Measurements from ENCODE around the gene ARMS2.

Gene ARMS2

DNA sequence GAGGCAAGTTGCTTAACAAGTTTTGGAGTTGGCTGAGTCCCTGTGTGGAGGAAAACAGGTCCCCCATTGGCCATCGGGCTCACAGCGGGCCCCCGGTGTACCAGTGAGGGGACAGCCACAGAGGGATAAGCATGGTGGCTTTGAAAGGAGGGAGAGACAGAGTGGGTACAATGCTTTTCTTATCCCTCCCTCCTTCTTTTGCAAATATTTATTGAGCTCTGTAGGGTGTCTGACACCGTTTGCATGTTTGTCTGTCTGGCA, 9.7 kb downstream of the ARMS2 start:
- no peak for DNase-seq (ENCODE audit: low read depth)
- H3K4me3 ChIP-seq (replicated peaks; ENCODE audit: low read depth, low read length): no peak overlapping the region
- TF ChIP-seq, protein P1, sequence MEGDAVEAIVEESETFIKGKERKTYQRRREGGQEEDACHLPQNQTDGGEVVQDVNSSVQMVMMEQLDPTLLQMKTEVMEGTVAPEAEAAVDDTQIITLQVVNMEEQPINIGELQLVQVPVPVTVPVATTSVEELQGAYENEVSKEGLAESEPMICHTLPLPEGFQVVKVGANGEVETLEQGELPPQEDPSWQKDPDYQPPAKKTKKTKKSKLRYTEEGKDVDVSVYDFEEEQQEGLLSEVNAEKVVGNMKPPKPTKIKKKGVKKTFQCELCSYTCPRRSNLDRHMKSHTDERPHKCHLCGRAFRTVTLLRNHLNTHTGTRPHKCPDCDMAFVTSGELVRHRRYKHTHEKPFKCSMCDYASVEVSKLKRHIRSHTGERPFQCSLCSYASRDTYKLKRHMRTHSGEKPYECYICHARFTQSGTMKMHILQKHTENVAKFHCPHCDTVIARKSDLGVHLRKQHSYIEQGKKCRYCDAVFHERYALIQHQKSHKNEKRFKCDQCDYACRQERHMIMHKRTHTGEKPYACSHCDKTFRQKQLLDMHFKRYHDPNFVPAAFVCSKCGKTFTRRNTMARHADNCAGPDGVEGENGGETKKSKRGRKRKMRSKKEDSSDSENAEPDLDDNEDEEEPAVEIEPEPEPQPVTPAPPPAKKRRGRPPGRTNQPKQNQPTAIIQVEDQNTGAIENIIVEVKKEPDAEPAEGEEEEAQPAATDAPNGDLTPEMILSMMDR (IDR thresholded peaks at IDR 0.05; ENCODE audit: low read length, missing control alignments): no peak

DNA sequence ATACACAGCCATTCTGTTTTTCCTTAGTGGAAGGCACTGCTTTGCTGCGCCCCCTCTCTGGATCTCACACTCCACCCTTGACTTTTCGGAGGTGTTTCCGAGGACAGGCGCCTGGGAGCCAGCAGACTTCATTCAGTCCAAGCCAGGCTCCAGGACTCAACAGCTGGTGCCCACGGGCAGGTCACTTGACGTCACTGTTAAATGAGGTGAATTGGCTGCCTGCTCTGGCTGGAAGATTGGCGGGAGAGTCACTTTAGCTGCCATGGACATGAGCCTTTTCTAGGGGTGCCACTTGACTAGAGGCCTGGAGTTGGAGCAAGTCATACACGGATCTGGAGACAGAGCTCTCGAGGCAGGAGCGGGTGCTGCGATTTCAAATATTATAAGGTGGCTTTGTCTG, 10.1 kb downstream of the ARMS2 start:
- TF ChIP-seq, protein P1 (IDR thresholded peaks at IDR 0.05; ENCODE audit: low read length, missing control alignments): no peak
- H3K4me3 ChIP-seq (replicated peaks; ENCODE audit: low read depth, low read length): no peak overlapping the region
- no peak for DNase-seq (ENCODE audit: low read depth)

GRCh38 chr10:122465401-122466040, 11.1 kb downstream of the ARMS2 start:
- TF ChIP-seq, protein P1 (IDR thresholded peaks at IDR 0.05; ENCODE audit: low read length, missing control alignments): no peak
- H3K4me3 ChIP-seq (replicated peaks; ENCODE audit: low read depth, low read length): no peak overlapping the region
- no peak for DNase-seq (ENCODE audit: low read depth)

- H3K4me3 ChIP-seq (replicated peaks; ENCODE audit: low read depth, low read length): no peak overlapping the region
- TF ChIP-seq, protein P1 (IDR thresholded peaks at IDR 0.05; ENCODE audit: low read length, missing control alignments): no peak
- DNase-seq (ENCODE audit: low read depth): no peak
Measured at GRCh38 chr10:122466951-122467381, 12.5 kb downstream of the ARMS2 start.

DNA sequence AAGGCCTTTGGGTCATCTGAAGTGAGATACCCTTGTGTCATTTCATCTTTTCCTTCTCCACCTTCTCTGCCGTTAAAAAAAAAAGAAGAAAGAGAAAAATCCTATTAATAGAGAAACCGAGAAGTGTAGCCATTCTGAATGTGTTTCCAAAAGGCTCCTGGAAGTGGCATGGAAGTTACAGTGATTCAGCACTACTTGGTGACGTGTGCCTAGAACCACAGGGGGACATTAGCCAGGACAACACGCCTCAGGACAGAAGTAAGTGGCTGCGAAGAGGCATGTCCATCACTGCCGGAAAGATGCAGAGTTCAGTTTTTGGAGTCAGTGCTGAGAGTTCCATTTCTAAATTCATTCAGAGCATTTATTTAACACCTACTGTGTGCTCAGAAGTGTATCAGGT, 13.2 kb downstream of the ARMS2 start:
- H3K4me3 ChIP-seq (replicated peaks; ENCODE audit: low read depth, low read length): no peak overlapping the region
- no peak for DNase-seq (ENCODE audit: low read depth)
- TF ChIP-seq, protein P1 (IDR thresholded peaks at IDR 0.05; ENCODE audit: low read length, missing control alignments): no peak

DNA sequence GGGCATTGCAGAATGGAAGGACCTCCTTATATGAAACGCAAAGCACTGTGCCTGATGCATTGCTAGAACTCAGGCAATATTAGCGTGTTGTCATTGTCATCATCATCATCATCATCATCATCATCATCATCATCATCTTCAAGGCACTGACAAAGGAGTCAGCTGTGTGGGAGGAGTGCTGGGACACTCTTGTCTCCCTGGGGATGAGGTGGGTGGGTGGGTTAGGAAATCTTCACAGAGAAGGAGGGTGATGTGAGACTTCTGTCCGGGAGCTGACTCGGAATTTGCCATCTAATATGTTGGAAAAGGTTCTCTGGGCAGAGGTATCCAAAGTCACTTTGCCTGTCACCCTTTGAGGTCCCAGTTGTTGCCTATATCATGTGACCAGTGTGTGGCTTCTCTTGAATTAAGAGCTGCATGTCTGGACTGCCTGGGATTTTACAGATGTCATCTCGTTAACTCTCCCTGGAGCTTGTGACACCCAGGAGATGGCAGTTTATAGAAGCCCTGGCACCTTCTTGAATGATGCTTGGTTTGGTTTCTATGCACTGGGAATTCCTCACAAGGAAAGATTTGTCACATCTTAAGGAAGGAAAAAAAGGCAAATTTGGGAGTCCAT, 14.0 kb downstream of the ARMS2 start:
- TF ChIP-seq, protein P1 (IDR thresholded peaks at IDR 0.05; ENCODE audit: low read length, missing control alignments): no peak

More for the DNA sequence above, 14.0 kb downstream of the ARMS2 start:
- no peak overlapping the region for H3K4me3 ChIP-seq (replicated peaks; ENCODE audit: low read depth, low read length)
- no peak for DNase-seq (ENCODE audit: low read depth)
